Measurements from ENCODE around the gene TRIM7. TPM values are rescaled to one million over a fixed set of nuclear protein-coding genes. Genes with fewer than 3 reads are reported as not detected.

TRIM7 gene
- total and polyA plus RNA-seq, 9 of the 15 experiments (the other 6 are each of a cell fraction or from before 2014, with no cell fraction given) = 2.6 to 14.9 (median 8.9) TPM

- TF ChIP-seq SMC3 (conservative IDR thresholded peaks at IDR 0.05; ENCODE audit: insufficient read depth, low read depth, low read length) (0 out of 2 replicates have a peak, but pooled peaks have one; percentile 20), CUX1 (CRISPR knock-in tag; IDR thresholded peaks at IDR 0.05) (no peak), ZBTB7A (IDR thresholded peaks at IDR 0.05; ENCODE audit: borderline replicate concordance, control insufficient read depth, low read depth, low read length) (peak; percentile 100), IFI16 (CRISPR knock-in tag; IDR thresholded peaks at IDR 0.05) (no peak), RCOR1 (IDR thresholded peaks at IDR 0.05; ENCODE audit: borderline replicate concordance in 1 of 2, low read depth in 2 of 2, low read length in 2 of 2) (peak in 1 of 2 experiments; percentile 58; a peak in 1 of 4 replicates), CTCFL (IDR thresholded peaks at IDR 0.05; ENCODE audit: borderline replicate concordance, insufficient read depth, low read depth, low read length, poor library complexity, severe bottlenecking) (peak; percentile 63), PML (IDR thresholded peaks at IDR 0.05; ENCODE audit: low read length) (0 out of 2 replicates have a peak, but pooled peaks have one; percentile 14), ZNF232 (CRISPR knock-in tag; IDR thresholded peaks at IDR 0.05) (no peak), SMARCB1 (IDR thresholded peaks at IDR 0.05; ENCODE audit: insufficient read length, low read depth) (peak; percentile 2), ARID4B (CRISPR knock-in tag; IDR thresholded peaks at IDR 0.05) (no peak), GATA2 (CRISPR knock-in tag; IDR thresholded peaks at IDR 0.05) (peak; percentile 98), MBD1 (CRISPR knock-in tag; IDR thresholded peaks at IDR 0.05) (peak; percentile 76; the same call in 1 of the 2 replicates)
These were observed 37.0 kb downstream of the TRIM7 start (continued) for GRCh38 chr5:181167814-181168488.
